22Rv1 (cell line): ENCODE results near the gene IL17RE.
"Not testable (repeated sequence)": the region's sequence is repeated elsewhere in the genome, so short reads cannot be mapped to it uniquely, and the experiment has no call there.

Experiments
- H3K27ac ChIP-seq: fragments of 450-650 bp; 2 replicates; pipeline ENCODE4 v1.5.1; 2017
- CTCF ChIP-seq: fragments of 450-650 bp; IDR thresholded peaks from 2 replicates; pipeline ENCODE4 v1.5.1; 2017; ENCODE audit warnings: mild to moderate bottlenecking
- ZFX ChIP-seq: fragments of 450-650 bp; IDR thresholded peaks from 2 replicates; pipeline ENCODE4 v1.6.1; 2017; ENCODE audit warnings: antibody characterized with exemption, borderline replicate concordance

Gene IL17RE

GRCh38 chr3:9863058-9863772 lies 39.4 kb upstream of the IL17RE start:
- no peak for TF ChIP-seq ZFX
- TF ChIP-seq CTCF: no peak
- no peak overlapping the region for H3K27ac ChIP-seq

- TF ChIP-seq ZFX (no peak), CTCF (no peak)
- no peak overlapping the region for H3K27ac ChIP-seq
Measured at GRCh38 chr3:9864200-9864927, 38.3 kb upstream of the IL17RE start.

GRCh38 chr3:9865125-9865637 lies 37.5 kb upstream of the IL17RE start:
- not testable (repeated sequence) for H3K27ac ChIP-seq

- TF ChIP-seq CTCF: no peak
- TF ChIP-seq ZFX: no peak
- no peak overlapping the region for H3K27ac ChIP-seq
Measured at GRCh38 chr3:9866639-9867038, 36.0 kb upstream of the IL17RE start.

- TF ChIP-seq ZFX: no peak
- TF ChIP-seq CTCF: no peak
- H3K27ac ChIP-seq: no peak overlapping the region
Measured at GRCh38 chr3:9867106-9867505, 35.5 kb upstream of the IL17RE start.

GRCh38 chr3:9869955-9870354 lies 32.7 kb upstream of the IL17RE start:
- TF ChIP-seq ZFX (no peak), CTCF (no peak)
- no peak overlapping the region for H3K27ac ChIP-seq

- TF ChIP-seq ZFX: no peak
- TF ChIP-seq CTCF: no peak
- no peak overlapping the region for H3K27ac ChIP-seq
Measured at GRCh38 chr3:9870978-9871377, 31.7 kb upstream of the IL17RE start.

GRCh38 chr3:9872067-9872466 lies 30.6 kb upstream of the IL17RE start:
- not testable (repeated sequence) for H3K27ac ChIP-seq
